Left hindlimb (tissue), 1 donor: ENCODE results near the gene DAPP1.

Experiments
- DNase-seq: peaks from one replicate; pipeline ENCODE4 v3.0.0-alpha.2; 2018

Gene DAPP1

GRCh38 chr4:99857307-99857706 lies 40.7 kb downstream of the DAPP1 start:
- DNase-seq = no peak

- DNase-seq = no peak
These were observed 43.0 kb downstream of the DAPP1 start for GRCh38 chr4:99859618-99860017.

GRCh38 chr4:99860521-99860920 lies 43.9 kb downstream of the DAPP1 start:
- DNase-seq = no peak

GRCh38 chr4:99861120-99861905 lies 44.7 kb downstream of the DAPP1 start:
- DNase-seq = no peak

- no peak for DNase-seq
These were observed 47.2 kb downstream of the DAPP1 start for GRCh38 chr4:99863804-99864203.

GRCh38 chr4:99868126-99868596 lies 51.5 kb downstream of the DAPP1 start:
- no peak for DNase-seq

- DNase-seq = no peak
These were observed 55.9 kb downstream of the DAPP1 start for GRCh38 chr4:99872570-99872969.

GRCh38 chr4:99875071-99875470 lies 58.4 kb downstream of the DAPP1 start:
- DNase-seq = no peak

GRCh38 chr4:99876946-99877345 lies 60.3 kb downstream of the DAPP1 start:
- DNase-seq = no peak

- no peak for DNase-seq
These were observed 62.0 kb downstream of the DAPP1 start for GRCh38 chr4:99878604-99879003.

GRCh38 chr4:99879458-99879857 lies 62.8 kb downstream of the DAPP1 start:
- no peak for DNase-seq

GRCh38 chr4:99885063-99885664 lies 68.5 kb downstream of the DAPP1 start:
- DNase-seq = no peak

GRCh38 chr4:99885687-99886086 lies 69.1 kb downstream of the DAPP1 start:
- no peak for DNase-seq

GRCh38 chr4:99886146-99886545 lies 69.5 kb downstream of the DAPP1 start:
- DNase-seq = no peak

- no peak for DNase-seq
These were observed 71.2 kb downstream of the DAPP1 start for GRCh38 chr4:99887837-99888236.

- no peak for DNase-seq
These were observed 74.7 kb downstream of the DAPP1 start for GRCh38 chr4:99891351-99891750.

GRCh38 chr4:99893029-99893428 lies 76.4 kb downstream of the DAPP1 start:
- DNase-seq = no peak

GRCh38 chr4:99893839-99894160 lies 77.2 kb downstream of the DAPP1 start:
- DNase-seq = no peak

GRCh38 chr4:99894161-99894997 lies 77.8 kb downstream of the DAPP1 start, which contains the start of gene LAMTOR3:
Gene LAMTOR3 (minus strand): TSS chr4:99894427. CDS start chr4:99893963, 464 bp downstream.
- DNase-seq = peak; percentile 93

GRCh38 chr4:99894998-99895397 lies 78.4 kb downstream of the DAPP1 start:
- no peak for DNase-seq

- DNase-seq = no peak
These were observed 98.8 kb downstream of the DAPP1 start for GRCh38 chr4:99915449-99915848.

- DNase-seq = no peak
These were observed 100.9 kb downstream of the DAPP1 start for GRCh38 chr4:99917575-99917974.

- DNase-seq = no peak
These were observed 102.0 kb downstream of the DAPP1 start for GRCh38 chr4:99918656-99919055.
